HG02642 (cell line): ENCODE results near the gene LSS.
"Not testable (repeated sequence)": the region's sequence is repeated elsewhere in the genome, so short reads cannot be mapped to it uniquely, and the experiment has no call there.

Experiments
- ATAC-seq: cut with Tn5 transposase; IDR thresholded peaks from one replicate; pipeline ENCODE4 v1.9.1; 2021; ENCODE audit warnings: mild to moderate bottlenecking; ENCODE audit not compliant: unreplicated experiment, poor library complexity

LSS gene

DNA sequence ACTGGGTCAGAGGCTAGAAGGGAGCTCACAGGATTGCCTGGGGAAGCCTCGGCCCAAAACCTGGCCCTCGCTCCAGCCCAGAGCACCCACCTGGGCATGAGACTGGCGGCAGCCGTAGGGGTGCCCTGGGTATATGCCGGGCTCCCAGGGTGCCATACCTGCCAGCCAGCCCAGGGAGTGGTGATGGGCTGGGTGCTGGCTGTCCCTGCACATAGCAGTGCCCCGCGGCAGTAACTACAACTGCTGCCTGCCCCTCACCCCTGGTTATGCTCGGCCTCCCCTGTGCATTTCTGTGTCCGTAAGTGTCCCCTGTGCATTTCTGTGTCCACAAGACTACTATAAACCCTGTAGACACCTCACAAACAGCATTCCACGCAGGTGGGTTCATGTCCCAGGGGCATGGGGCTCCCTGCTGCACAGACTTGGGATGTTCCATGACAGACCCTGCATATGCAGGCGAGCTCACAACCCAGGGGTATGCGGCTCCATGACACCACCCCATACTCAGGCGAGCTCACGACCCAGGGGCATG is 38.5 kb downstream of the LSS start:
- no peak for ATAC-seq

DNA sequence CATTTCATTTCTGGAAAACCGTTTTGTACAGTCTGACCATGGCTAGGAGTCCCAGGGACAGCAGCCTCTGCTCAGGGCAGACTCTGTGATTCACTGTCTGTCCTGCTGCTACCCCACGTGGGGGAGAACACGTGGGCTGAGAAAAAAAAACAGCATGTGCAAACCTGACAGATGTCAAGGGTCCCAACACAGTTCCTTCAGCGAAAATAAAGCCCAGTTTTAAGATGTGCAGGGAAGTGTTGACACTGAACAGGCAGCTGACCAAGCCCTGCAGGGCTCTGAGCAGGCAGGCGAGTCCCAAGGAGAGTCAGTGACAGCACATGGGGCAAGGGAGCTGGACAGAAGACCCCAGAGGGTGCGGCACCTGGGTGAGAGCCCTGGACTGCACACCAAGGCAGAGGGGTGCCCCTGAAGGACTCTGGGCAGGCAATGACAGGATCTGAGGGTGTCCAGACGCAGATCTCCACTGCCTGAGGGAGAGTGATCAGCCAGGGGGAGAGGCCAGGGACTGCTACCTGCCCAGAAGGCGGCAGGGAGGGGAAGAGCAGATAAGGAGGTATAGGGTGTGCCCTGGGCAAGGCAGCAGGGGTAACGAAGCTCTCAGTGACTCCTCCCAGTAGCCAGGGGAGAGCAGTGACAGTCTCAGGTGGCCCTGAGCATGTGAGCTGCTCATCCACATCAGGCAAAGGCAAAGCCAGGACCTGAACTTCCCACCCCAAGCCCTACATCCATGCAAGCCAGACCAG is 39.2 kb downstream of the LSS start:
- no peak for ATAC-seq

DNA sequence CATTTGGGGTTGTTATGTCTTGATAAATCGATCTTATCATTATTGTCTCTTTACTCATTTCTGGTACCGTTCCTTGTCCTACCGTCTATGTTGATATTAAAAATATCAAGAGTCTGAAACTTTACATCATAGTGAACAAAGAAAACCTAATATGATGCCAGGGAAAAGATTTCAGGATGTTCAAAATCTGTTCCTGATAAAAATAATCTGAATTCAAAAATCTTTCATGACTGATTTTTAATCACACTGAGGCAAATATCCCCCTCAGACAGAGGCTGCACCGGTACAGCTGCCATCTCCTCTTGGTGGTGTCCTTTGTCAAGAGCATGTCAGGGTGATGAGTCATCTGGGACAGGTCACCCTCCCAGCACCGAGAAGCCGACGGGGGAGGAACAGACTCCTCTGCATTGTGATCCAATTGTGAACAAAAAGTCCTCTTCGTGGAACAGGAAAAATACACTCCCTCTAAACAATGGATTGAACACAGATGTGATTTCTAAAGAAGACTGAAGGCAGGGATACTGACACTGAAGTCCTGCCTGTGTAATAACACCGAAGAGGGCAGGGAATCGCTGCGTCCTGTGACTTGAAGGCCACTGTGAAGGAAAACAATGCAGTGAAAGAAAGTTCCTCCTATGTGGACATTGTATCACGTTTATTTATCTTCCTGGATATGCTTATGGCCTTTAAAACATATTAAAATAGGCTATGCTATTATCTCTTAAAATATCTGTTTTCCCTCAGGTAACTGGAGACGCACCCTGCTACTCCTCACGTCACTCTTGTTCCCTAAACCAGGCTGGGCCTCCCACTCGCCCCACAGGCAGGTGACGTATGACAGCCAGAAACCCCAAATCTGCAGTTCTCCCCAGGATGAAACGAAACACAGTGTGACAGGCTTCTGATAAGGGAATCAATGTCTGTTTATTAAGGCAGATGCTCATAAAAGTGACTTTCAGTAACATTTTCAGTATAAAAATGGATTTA is 40.1 kb downstream of the LSS start:
- ATAC-seq = no peak

DNA sequence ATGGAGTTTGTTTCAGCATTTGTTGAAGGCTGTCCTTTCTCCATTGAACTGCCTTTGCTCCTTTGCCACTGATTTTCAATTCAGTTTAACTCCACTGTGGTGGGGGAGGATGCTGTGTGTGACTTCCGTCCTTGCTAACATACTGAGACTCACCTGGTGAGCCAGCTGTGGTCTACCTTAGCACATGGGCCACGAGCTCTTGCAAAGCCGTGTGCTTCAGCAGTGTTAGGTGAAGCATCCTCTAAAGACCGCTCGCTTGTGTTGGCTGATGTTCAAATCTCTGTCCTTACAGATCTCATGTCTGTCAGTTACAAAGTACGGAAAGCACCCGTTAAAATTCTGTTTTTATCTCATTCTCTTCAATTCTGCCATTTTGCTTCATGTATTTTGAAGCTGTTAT is 40.8 kb downstream of the LSS start:
- ATAC-seq = no peak

DNA sequence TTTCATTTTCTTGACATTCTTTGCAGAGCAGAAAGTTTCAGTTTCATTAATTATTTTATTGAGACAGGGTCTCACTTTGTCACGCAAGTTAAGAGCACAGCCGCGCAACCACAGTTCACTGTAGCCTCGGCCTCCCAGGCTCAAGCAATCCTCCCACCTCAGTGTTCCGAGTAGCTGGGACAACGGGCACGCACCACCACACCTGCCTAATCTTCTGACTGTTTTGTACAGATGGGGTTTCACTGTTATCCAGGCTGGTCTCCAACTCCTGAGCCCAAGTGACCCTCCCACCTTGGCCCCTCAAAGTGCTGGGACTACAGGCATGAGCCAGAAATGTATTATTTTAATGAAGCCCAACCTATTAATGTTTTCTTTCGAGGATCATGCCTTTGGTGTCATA is 41.3 kb downstream of the LSS start:
- no peak for ATAC-seq

DNA sequence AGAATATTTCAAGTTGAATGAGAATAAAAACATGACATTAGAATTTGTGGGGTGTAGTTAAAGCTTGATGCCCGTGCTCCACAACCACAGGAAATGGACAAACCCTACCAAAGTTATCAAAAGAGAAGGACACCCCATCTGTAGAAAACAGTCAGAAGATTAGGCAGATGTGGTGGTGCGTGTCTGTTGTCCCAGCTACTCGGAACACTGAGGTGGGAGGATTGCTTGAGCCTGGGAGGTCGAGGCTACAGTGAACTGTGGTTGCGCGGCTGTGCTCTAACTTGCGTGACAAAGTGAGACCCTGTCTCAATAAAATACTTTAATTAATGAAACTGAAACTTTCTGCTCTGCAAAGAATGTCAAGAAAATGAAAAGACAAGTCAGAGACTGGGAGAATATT is 42.9 kb downstream of the LSS start:
- ATAC-seq = no peak

DNA sequence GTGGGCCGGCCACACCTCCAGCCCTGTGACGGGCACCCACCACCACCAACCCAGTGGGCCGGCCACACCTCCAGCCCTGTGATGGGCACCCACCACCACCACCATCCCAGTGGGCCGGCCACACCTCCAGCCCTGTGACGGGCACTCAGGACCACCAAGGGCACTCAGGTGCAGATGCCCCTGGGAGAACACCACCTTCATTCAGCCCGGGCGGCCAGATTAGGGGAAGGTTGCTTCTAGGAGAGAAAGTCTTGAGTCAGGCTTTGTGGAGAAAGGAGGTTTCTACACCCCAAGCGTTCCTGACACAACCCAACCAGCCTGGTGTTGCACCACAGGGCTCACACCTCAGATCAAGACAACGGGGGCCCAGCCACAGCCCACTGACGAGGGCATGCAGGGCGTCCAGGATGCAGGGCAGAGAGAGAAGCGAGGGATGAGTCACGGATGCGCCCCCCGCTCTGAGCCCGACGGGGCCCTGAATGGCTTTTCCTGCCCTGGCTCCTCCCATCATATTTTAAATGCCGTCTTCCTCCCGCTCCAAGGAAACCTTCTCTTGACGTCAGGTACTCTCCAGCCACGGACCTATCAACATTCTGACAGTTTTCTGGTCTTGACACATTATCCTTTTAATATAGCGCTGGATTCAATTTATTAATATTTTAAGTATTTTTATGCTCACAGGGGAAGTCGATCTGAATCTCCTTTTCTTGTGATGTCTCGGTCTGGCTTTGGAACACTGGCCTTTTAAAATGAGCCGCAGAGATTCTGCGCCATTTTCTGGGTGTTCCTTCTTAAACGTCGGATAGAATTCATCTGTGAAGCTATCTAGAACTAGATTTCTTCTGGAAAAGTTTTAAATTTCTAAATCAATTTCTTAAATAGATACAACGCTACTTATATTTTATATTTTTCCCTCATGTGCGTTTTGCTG is 43.7 kb downstream of the LSS start:
- ATAC-seq = peak; percentile 53

DNA sequence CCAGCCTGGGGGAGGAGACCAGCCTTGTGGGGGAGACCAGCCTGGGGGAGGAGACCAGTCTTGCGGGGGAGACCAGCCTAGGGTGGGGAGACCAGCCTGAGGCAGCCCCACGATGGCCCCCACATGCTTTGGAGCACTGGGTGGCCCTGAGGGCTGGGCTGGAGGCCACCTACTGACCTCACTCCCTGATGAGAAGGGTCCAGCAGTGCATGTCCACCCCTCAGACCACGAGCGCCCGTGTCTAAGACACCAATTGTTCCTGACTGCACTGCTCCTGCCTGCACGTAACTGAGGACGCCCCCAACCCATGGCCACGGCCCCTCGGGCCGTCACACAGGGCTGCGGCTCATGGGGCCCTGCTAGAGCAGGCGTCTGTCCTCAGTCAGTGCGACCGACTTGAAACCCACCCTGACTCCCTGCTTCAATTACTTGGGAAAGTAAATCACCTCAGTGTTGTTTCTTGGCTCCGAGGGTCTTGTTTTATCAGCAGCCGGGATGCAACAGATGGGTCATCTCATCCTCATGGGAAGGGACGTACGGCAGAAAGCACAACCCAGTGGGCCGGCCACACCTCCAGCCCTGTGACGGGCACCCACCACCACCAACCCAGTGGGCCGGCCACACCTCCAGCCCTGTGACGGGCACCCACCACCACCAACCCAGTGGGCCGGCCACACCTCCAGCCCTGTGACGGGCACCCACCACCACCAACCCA is 44.5 kb downstream of the LSS start, which contains the start of gene SPATC1L:
SPATC1L (minus strand) TSS at position 550 of the 715 bp plus-strand sequence. CDS start 1,643 bp downstream, outside the sequence.
- ATAC-seq = peak; percentile 63

DNA sequence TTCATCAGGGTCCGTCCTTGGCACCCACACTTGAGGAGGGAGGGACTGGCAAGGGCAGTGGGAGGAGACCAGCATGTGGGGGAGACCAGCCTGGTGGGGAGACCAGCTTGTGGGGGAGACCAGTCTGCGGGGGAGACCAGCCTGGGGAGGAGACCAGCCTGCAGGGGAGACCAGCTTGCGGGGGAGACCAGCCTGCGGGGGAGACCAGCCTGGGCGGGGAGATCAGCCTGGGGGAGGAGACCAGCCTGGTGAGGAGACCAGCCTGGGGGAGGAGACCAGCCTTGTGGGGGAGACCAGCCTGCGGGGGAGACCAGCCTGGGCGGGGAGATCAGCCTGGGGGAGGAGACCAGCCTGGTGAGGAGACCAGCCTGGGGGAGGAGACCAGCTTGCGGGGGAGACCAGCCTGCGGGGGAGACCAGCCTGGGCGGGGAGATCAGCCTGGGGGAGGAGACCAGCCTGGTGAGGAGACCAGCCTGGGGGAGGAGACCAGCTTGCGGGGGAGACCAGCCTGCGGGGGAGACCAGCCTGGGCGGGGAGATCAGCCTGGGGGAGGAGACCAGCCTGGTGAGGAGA is 45.2 kb downstream of the LSS start:
- not testable (repeated sequence) for ATAC-seq

DNA sequence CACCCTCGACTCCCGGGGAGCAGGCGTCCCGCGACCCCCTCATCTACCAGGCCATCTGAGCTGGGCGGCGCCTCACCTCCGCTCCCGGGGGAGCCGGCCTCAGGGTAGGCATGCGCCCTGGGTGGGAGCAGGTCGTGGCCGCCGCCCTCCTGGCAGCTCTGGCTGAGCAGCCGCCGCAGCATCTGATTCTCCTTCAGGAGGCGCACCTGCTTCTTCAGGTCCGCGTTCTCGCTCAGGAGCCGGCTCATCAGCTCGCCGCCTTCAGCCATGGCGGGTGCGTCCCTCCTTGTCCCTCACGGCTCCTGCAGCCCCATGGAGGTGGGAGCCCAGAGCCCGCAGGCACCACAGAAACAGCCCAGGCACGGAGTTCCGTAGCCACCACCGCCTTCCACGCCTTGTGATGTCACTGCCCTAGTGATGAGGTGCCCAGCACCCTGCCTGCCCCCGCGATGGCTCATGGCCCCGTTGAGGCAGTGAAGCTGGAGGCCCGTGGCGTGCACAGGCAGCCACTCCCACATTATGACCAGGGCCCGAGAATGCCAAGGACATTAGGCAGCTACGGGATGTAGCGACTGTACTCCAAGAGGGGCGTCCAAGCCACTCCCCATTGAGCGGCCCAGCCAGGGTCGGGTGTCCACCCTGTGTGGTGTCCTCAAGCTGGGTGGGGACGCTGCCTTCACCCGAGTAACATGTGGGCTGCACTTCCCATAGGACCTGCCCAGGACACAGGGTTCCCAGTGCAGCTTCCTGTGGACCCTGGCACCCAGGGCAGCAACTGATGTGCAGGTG is 45.8 kb downstream of the LSS start:
- no peak for ATAC-seq

DNA sequence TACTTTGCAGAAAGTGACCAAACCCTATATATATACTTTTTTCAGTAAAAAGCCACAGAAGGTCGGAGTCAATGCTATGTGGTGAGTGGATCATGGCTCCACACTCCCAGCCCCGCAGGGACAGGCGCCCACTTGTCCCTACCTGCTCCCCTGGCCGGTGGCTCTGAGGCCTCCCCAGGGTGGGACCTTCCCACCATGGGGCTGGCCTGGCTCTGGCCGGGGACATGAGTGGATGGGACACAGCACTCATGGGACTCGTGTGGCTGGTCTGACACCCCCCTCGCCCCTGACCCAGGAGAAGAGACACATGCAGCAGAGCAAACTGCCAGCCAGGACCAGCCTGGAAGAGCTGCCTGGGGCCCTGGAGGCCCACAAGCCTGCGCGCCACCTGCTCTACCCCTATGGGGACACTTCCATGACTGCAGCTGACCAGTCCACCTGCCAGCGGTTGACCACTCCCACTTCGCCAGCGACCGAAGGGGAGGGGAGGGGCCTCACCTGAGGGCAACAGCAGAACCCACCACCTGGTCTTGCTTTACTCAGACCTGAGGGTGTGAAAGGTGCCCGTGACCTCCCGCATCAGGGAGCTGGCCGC is 46.5 kb downstream of the LSS start:
- ATAC-seq = no peak

DNA sequence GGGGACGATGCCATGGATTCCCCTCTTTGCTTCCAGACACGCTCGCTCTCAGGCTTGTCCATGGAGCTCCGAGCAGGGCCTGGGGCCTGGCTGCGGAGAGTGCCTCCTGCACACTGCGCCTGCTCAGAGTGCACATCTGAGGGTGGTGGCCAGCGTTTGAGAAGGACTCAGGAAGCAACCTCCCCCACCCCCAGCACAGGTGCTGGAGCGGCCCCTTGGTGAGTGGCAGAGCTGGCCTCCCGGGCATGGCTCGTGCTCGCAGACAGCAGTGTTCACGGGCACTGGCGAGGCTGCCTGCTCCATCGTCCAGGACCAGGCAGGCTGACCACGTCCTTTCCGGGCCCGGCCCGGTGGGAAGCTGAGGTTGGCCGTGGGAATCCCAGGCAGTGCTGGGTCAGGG is 47.1 kb downstream of the LSS start:
- no peak for ATAC-seq

DNA sequence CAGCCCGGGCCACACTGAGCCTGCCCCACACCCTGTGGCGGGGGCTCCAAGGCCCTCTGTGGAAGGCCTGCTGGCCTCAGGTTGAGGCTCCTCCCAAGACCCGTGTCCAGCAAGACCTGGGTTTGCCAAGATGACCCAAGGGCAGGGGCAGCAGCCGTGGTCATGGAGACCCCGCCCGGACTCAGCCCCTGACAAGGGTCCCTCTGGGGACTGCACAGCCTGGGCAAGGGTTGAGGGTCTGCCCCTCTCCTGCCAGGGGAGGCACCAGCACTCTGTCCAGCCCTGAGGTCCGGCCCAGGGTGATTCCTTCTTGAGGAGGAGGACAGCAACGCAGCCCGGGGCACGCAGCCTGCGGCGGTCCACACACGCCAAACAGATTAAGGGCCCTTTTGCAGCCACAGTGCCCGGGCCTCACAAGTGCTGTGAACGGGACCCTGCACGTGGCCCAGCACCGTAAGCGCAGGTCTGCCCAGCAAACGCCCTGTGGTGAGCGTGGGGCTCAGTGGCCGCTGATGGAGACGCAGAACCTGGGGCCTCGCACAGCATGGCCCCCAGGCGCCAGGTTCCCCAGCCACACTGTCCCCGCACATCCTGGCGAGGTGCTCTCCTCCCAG is 47.7 kb downstream of the LSS start:
- ATAC-seq = no peak

DNA sequence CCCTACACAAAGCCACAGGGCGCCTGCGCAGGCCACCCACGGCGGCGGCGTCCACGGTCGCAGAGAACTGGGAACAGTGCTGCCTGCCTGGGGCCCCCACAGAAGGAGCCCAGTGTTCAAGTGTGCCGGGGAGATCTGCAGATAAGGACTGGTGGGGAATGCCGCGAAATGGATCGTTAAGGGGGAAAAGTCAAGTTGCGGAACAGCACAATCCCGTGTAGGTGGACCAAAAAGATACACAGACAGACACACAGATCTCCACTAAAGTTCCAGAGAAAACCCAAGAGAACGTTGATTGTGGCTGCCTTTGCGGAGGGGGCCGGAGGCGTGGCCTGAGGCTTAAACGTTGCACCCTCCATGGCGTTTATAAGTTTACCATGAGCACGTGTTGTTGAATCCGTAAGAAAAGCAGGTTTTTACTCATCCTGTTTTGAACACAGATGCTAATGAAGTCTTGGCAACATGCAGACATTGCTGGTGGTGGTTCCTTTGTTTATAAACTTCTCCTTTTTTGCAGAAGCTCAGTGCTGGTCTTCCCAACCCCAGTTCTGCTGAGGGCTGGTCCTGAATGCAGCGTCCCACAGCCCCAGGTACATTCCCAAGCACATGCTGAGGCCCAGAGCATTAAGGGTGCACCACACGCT is 48.4 kb downstream of the LSS start:
- no peak for ATAC-seq

DNA sequence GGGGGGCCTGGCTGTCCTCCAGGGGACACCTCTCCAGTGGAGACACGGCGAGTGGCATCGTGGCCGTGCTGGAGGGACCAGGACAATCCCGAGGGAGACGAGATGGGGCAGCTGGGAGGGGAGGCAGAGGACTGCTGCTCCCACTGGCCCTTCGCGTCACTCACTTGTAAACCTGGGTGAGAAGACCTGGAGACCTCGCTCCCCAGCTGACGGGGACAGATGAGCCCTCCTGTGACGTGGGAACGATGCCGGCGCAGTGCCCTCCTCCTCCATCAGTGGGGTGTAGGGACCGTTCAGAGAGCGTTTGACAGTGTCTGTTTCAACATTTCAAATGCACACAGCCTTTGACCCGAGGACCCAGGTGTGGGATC is 48.9 kb downstream of the LSS start:
- ATAC-seq = no peak

DNA sequence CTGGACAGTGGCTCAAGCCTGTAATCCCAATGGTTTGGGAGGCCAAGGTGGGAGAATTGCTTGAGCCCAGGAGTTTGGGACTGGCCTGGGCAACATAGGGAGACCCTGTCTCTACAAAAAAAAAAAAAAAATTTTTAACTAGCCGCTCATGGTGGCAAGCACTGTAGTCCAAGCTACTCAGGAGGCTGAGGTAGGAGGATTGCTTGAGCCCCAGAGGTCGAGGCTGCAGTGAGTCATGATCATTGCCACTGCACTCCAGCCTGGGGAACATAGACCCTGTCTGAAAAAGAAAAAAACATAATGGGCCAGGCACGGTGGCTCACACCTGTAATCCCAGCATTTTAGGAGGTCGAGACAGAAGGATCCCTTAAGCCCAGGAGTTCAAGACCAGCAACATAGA is 49.6 kb downstream of the LSS start:
- ATAC-seq = no peak
